Immature natural killer cell (primary cell): ENCODE measurements around the gene MOB2. TPM values are rescaled to one million over a fixed set of nuclear protein-coding genes. Genes with fewer than 3 reads are reported as not detected.

ENCODE experiments used
- DNase-seq, 3 donors: peaks; one replicate each; pipeline ENCODE4 v3.0.0; 2022; ENCODE audit warnings: mixed read lengths in 1 of 3
- H3K27ac Mint-ChIP-seq, 6 donors: one replicate each; pipeline ENCODE4 v1.8.0; 2020; ENCODE audit warnings: mixed read lengths in 6 of 6, mild to moderate bottlenecking in 5 of 6, inconsistent platforms in 4 of 6, moderate library complexity in 3 of 6
- H3K27me3 Mint-ChIP-seq, 3 donors: one replicate each; pipeline ENCODE4 v1.8.0; 2020 to 2021; ENCODE audit warnings: low read depth in 3 of 3, mild to moderate bottlenecking in 3 of 3, mixed read lengths in 3 of 3, moderate library complexity in 3 of 3, inconsistent platforms in 1 of 3
- H3K36me3 Mint-ChIP-seq, 3 donors: one replicate each; pipeline ENCODE4 v1.8.0; 2020; ENCODE audit warnings: mixed read lengths in 3 of 3, inconsistent platforms in 2 of 3, mild to moderate bottlenecking in 2 of 3
- H3K4me1 Mint-ChIP-seq, 2 donors: one replicate each; pipeline ENCODE4 v1.8.0; 2020; ENCODE audit warnings: inconsistent platforms in 2 of 2, mild to moderate bottlenecking in 2 of 2, mixed read lengths in 2 of 2, moderate library complexity in 1 of 2
- H3K4me3 Mint-ChIP-seq, 5 donors: one replicate each; pipeline ENCODE4 v1.8.0; 2020; ENCODE audit warnings: mild to moderate bottlenecking in 5 of 5, mixed read lengths in 5 of 5, inconsistent platforms in 3 of 5, moderate library complexity in 3 of 5
- H3K9me3 Mint-ChIP-seq, 6 donors: one replicate each; pipeline ENCODE4 v1.8.0; 2020; ENCODE audit warnings: mild to moderate bottlenecking in 6 of 6, mixed read lengths in 6 of 6, inconsistent platforms in 4 of 6, moderate library complexity in 3 of 6
- polyA plus RNA-seq, 3 donors: library from polyadenylated mRNA; unstranded; fragments of 300-500 nt; fragmentation: Illumina TruSeq; gene quantifications; one replicate each; pipeline ENCODE4 v1.2.3, GENCODE V29; 2021

Gene MOB2
- polyA plus RNA-seq, 3 donors from 2014 or later: 43.7 to 70.9 (median 68.8) TPM

GRCh38 chr11:1462698-1462975, 23.9 kb downstream of the MOB2 start:
- Mint-ChIP-seq H3K27ac (no peak overlapping the region), H3K27me3 (peaks cover 3 to 8% (median 3%) of the 10 kb centered on the region in 3 donors)

GRCh38 chr11:1461826-1462697, 24.5 kb downstream of the MOB2 start:
- H3K27me3 Mint-ChIP-seq: peaks cover 1 to 7% (median 3%) of the 10 kb centered on the region in 3 donors
- H3K27ac Mint-ChIP-seq: no peak overlapping the region
- H3K4me3 Mint-ChIP-seq: no peak overlapping the region
- no peaks in the 10 kb centered on the region for H3K9me3 Mint-ChIP-seq
- peaks cover 3 to 6% of the 10 kb centered on the region in 2 donors for H3K4me1 Mint-ChIP-seq
- no peak for DNase-seq
- peaks cover 0 to 4% (median 0%) of the 10 kb centered on the region in 3 donors for H3K36me3 Mint-ChIP-seq

More at GRCh38 chr11:1462698-1462975, 23.9 kb downstream of the MOB2 start:
- peaks cover 8 to 10% of the 10 kb centered on the region in 2 donors for H3K4me1 Mint-ChIP-seq
- no peak overlapping the region for H3K4me3 Mint-ChIP-seq
- peaks cover 0 to 8% (median 0%) of the 10 kb centered on the region in 3 donors for H3K36me3 Mint-ChIP-seq
- no peak for DNase-seq
- H3K9me3 Mint-ChIP-seq: no peaks in the 10 kb centered on the region

GRCh38 chr11:1460986-1461825, 25.4 kb downstream of the MOB2 start:
- peaks cover 0 to 3% (median 0%) of the 10 kb centered on the region in 3 donors for H3K27me3 Mint-ChIP-seq
- no peak overlapping the region for H3K4me3 Mint-ChIP-seq
- H3K4me1 Mint-ChIP-seq: peaks cover 0 to 4% of the 10 kb centered on the region in 2 donors
- no peaks in the 10 kb centered on the region for H3K36me3 Mint-ChIP-seq
- no peak overlapping the region for H3K27ac Mint-ChIP-seq
- H3K9me3 Mint-ChIP-seq: no peaks in the 10 kb centered on the region
- DNase-seq: no peak

- no peak for DNase-seq
- H3K9me3 Mint-ChIP-seq: no peaks in the 10 kb centered on the region
- H3K36me3 Mint-ChIP-seq: no peaks in the 10 kb centered on the region
- peaks cover 0 to 3% (median 0%) of the 10 kb centered on the region in 3 donors for H3K27me3 Mint-ChIP-seq
- no peak overlapping the region for H3K4me3 Mint-ChIP-seq
- H3K4me1 Mint-ChIP-seq: peaks cover 0 to under 1% of the 10 kb centered on the region in 2 donors
- H3K27ac Mint-ChIP-seq: no peak overlapping the region
Measured at GRCh38 chr11:1460396-1460985, 26.1 kb downstream of the MOB2 start.

GRCh38 chr11:1459764-1460395, 26.7 kb downstream of the MOB2 start:
- Mint-ChIP-seq H3K9me3 (no peaks in the 10 kb centered on the region), H3K36me3 (no peaks in the 10 kb centered on the region), H3K27me3 (peaks cover 0 to 3% (median 0%) of the 10 kb centered on the region in 3 donors), H3K27ac (no peak overlapping the region), H3K4me1 (no peaks in the 10 kb centered on the region), H3K4me3 (no peak overlapping the region)
- DNase-seq: no peak

- Mint-ChIP-seq H3K27ac (no peak overlapping the region), H3K27me3 (peaks cover 0 to 4% (median 0%) of the 10 kb centered on the region in 3 donors), H3K4me1 (no peaks in the 10 kb centered on the region), H3K36me3 (no peaks in the 10 kb centered on the region), H3K4me3 (no peak overlapping the region), H3K9me3 (no peaks in the 10 kb centered on the region)
- no peak for DNase-seq
Measured at GRCh38 chr11:1459219-1459575, 27.4 kb downstream of the MOB2 start.

- no peak overlapping the region for H3K27ac Mint-ChIP-seq
- H3K9me3 Mint-ChIP-seq: no peaks in the 10 kb centered on the region
- H3K4me1 Mint-ChIP-seq: no peaks in the 10 kb centered on the region
- H3K27me3 Mint-ChIP-seq: peaks cover 0 to 4% (median 0%) of the 10 kb centered on the region in 3 donors
- no peak overlapping the region for H3K4me3 Mint-ChIP-seq
- no peak for DNase-seq
- no peaks in the 10 kb centered on the region for H3K36me3 Mint-ChIP-seq
Measured at GRCh38 chr11:1458340-1459218, 28.0 kb downstream of the MOB2 start.

- Mint-ChIP-seq H3K36me3 (no peaks in the 10 kb centered on the region), H3K27ac (no peak overlapping the region), H3K9me3 (no peaks in the 10 kb centered on the region)
Measured at GRCh38 chr11:1457856-1458255, 28.7 kb downstream of the MOB2 start.

GRCh38 chr11:1457326-1457680, 29.3 kb downstream of the MOB2 start:
- DNase-seq: no peak
- H3K9me3 Mint-ChIP-seq: no peaks in the 10 kb centered on the region
- H3K27ac Mint-ChIP-seq: no peak overlapping the region
- H3K27me3 Mint-ChIP-seq: peaks cover 0 to 5% (median 0%) of the 10 kb centered on the region in 3 donors
- H3K36me3 Mint-ChIP-seq: no peaks in the 10 kb centered on the region
- H3K4me3 Mint-ChIP-seq: no peak overlapping the region
- no peaks in the 10 kb centered on the region for H3K4me1 Mint-ChIP-seq

More at GRCh38 chr11:1457856-1458255, 28.7 kb downstream of the MOB2 start:
- H3K4me1 Mint-ChIP-seq: no peaks in the 10 kb centered on the region
- H3K4me3 Mint-ChIP-seq: no peak overlapping the region
- H3K27me3 Mint-ChIP-seq: peaks cover 0 to 4% (median 0%) of the 10 kb centered on the region in 3 donors
- no peak for DNase-seq

GRCh38 chr11:1456596-1457325, 29.8 kb downstream of the MOB2 start:
- H3K27me3 Mint-ChIP-seq: peaks cover 0 to 7% (median 0%) of the 10 kb centered on the region in 3 donors
- H3K36me3 Mint-ChIP-seq: no peaks in the 10 kb centered on the region
- H3K4me3 Mint-ChIP-seq: no peak overlapping the region
- no peak for DNase-seq
- no peaks in the 10 kb centered on the region for H3K9me3 Mint-ChIP-seq
- no peak overlapping the region for H3K27ac Mint-ChIP-seq
- no peaks in the 10 kb centered on the region for H3K4me1 Mint-ChIP-seq

- Mint-ChIP-seq H3K4me1 (no peaks in the 10 kb centered on the region), H3K27me3 (peaks cover 0 to 7% (median 0%) of the 10 kb centered on the region in 3 donors), H3K9me3 (no peaks in the 10 kb centered on the region), H3K36me3 (no peaks in the 10 kb centered on the region), H3K4me3 (no peak overlapping the region), H3K27ac (no peak overlapping the region)
- no peak for DNase-seq
Measured at GRCh38 chr11:1456176-1456575, 30.4 kb downstream of the MOB2 start.

- H3K27me3 Mint-ChIP-seq: peaks cover 0 to 7% (median 0%) of the 10 kb centered on the region in 3 donors
Measured at GRCh38 chr11:1455763-1456060, 30.9 kb downstream of the MOB2 start.

More at GRCh38 chr11:1455763-1456060, 30.9 kb downstream of the MOB2 start:
- DNase-seq: no peak
- no peaks in the 10 kb centered on the region for H3K4me1 Mint-ChIP-seq
- no peaks in the 10 kb centered on the region for H3K36me3 Mint-ChIP-seq
- H3K4me3 Mint-ChIP-seq: no peak overlapping the region
- no peak overlapping the region for H3K27ac Mint-ChIP-seq
- H3K9me3 Mint-ChIP-seq: no peaks in the 10 kb centered on the region
